ENCODE measurements around the gene PALD1.

GRCh38 chr10:70432101-70432500 lies 46.5 kb upstream of the PALD1 start:
- no peak for TF ChIP-seq REST (IDR thresholded peaks at IDR 0.05)
- no peak for TF ChIP-seq MYC (IDR thresholded peaks at IDR 0.05; ENCODE audit: borderline replicate concordance, low read length)
- no peak for TF ChIP-seq PHF8 (IDR thresholded peaks at IDR 0.05; ENCODE audit: borderline replicate concordance, low read depth)
- no peak for TF ChIP-seq CTCF (IDR thresholded peaks at IDR 0.05)
- TF ChIP-seq RAD21 (conservative IDR thresholded peaks at IDR 0.05 in 1 of 2, IDR thresholded peaks at IDR 0.05 in 1 of 2): no peak

Data from A549 (cell line).